Tongue (tissue), 3 donors: Measurements from ENCODE around the gene FBXL2. TPM values are rescaled to one million over a fixed set of nuclear protein-coding genes. Genes with fewer than 3 reads are reported as not detected.
"Not testable (repeated sequence)": the region's sequence is repeated elsewhere in the genome, so short reads cannot be mapped to it uniquely, and the experiment has no call there.

ENCODE experiments used
- DNase-seq: peaks from one replicate; pipeline ENCODE4 v3.0.0-alpha.2; 2015
- small RNA-seq: library from RNA; depleted of rRNA; stranded (forward); fragments of <200 nt; gene quantifications from one replicate; pipeline ENCODE3, GENCODE V24; 2014; ENCODE audit warnings: low replicate concordance
- total RNA-seq: library from RNA; depleted of rRNA; stranded (reverse); fragments of >200 nt; gene quantifications from one replicate; pipeline ENCODE4 v1.2.3, GENCODE V29; 2014

Gene FBXL2
- total RNA-seq, 1 donor from 2014 or later: 14.0 TPM

DNA sequence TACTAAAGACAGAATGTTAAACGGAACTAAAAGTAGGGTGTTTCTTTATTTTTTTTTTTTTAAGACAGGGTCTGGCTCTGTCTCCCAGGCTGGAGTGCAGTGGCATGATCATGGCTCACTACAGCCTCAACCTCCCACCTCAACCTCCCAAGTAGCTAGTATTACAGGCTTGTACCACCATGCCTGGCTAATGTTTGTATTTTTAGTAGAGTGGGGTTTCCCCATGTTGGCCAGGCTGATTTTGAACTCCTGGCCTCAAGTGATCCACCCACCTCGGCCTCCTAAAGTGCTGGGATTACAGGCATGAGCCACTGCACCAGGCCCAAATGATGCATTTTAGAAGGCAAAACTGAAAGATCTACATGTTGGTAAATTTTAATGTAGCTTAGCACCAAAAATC, 152.1 kb downstream of the FBXL2 start:
- DNase-seq: not testable (repeated sequence)

DNA sequence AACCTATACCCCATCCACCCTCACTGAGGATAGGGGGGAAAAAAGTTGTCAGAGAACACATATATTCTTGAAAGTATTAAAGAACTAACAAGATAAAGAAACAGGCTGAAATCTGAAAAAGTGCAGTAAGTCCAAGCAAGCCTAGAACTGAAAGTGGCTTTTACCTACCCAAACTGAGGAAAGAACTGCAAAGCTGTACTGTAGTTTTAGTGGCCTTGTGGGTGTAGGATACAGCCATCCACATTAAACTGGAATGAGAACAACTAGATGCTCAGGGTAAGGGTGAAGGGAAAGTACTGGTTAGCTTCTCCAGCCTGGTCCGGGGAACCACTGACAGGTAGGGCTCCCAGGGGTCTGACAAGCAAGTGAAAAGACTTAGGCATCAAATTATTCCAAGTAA, 152.8 kb downstream of the FBXL2 start:
- DNase-seq: no peak

DNA sequence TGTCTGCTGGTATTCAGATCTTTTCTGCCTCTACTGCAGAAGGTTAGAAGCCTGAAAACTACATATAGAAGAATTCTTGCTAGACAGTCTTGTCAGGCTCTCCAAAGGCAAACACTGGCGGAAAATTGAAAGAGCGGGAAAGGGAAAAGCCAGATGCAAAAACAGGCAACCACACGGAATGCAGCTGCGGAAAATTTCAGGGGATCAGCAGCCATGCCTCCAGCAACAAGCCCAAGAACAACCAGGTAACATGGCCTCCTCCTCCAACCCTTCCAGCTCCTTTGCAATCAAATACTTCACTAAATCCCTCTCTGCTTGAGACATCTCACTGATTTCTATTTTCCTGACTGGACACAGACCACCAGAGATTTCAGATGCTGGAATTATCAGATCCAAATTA, 153.3 kb downstream of the FBXL2 start:
- DNase-seq: no peak

DNA sequence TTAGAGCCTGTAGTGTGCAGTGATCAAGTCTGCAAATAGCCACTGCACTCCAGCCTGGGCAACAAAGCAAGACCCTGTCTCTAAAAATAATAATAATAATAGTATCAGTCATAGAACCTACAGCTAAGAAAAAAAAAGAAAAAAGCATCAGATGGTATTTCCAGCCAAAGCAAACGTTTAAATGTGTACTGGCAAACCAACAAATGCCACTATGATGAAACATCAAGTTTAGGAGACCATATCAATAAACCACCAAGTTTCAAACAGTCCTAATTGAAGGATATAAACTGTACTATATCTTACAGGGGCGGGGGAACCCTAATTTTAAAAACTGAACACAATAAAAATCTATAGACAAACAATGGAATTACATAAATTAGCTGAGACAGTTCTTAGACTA, 156.6 kb downstream of the FBXL2 start:
- no peak for DNase-seq

Small RNAs within 50 kb of the gene (small RNA-seq; reads per million reads assigned to genes)
- gene RNU7-110P: not detected

Other genes with a start within 250 kb of the FBXL2 start
- 26.2 TPM for gene GLB1, start 180.3 kb upstream of the FBXL2 start, total RNA-seq
- gene TMPPE, start 180.3 kb upstream of the FBXL2 start, total RNA-seq: 4.0 TPM
- 124 TPM for gene CRTAP, start 163.4 kb upstream of the FBXL2 start, total RNA-seq
- gene SUSD5, start 58.6 kb upstream of the FBXL2 start, total RNA-seq: 3.5 TPM
- 57.6 TPM for gene UBP1, start 163.0 kb downstream of the FBXL2 start, total RNA-seq